ENCODE data around the gene DUSP3. TPM values are rescaled to one million over a fixed set of nuclear protein-coding genes. Genes with fewer than 3 reads are reported as not detected.

The DUSP3 gene
- total and polyA plus RNA-seq, 4 donors: 68.3 to 123 (median 111) TPM

DNA sequence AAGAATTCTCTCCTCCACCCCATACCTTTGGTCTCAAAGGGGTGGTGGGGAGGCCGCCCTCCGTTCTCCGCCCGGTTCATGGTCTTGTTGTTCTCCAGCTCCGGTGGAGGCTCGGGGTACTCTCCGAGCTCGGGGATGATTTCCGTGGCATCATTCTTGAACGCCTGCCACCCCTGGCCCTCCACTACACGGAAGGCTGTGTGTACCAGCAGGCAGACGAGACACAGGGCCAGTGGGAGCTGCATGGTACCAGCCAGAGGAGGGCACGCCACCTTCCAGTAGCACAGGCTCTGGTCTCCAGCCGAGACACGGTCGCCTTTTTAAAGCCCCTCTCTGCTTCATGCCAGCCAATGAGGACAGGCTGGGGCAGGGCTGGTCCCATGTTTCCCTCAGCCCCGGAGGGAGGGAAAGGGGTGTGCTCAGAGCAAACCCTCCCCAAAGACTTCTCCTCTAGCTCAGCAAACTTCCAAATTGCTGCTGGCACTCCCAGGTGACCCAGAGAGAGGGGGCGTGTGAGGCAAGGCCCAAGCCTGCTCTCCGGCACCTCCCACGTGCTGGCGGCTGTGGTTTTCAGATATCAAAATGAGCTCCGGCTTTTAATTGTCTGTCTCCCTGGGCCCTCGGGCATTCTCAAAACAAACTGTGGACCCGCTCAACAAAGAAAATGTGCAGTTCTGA is 20.1 kb downstream of the DUSP3 start, which contains the start of gene SOST:
TSS of gene SOST (minus strand) at position 295 of the 678 bp plus-strand sequence. CDS start at position 245, 50 bp downstream.
- Histone ChIP-seq H3K9me3 (ENCODE audit: control insufficient read depth, low read length) (no peaks in the 10 kb centered on the region), H3K27ac (ENCODE audit: low read depth in 1 of 2, low read length in 2 of 2) (peak within 1 kb of the TSS; percentile 9 to 42), H3K36me3 (ENCODE audit: control insufficient read depth in 1 of 2, insufficient read depth in 2 of 2, low read length in 1 of 2) (no peaks in the 10 kb centered on the region), H3K4me1 (ENCODE audit: control insufficient read depth in 1 of 2, insufficient read depth in 2 of 2, low read length in 2 of 2) (peaks cover 0 to 2% of the 10 kb centered on the region in 2 donors), H3K27me3 (ENCODE audit: control insufficient read depth in 1 of 2, insufficient read depth in 2 of 2, low read length in 1 of 2) (no peaks in the 10 kb centered on the region), H3K4me3 (ENCODE audit: low read length in 2 of 2) (no peak within 1 kb of the TSS)
- DNase-seq: peak in 1 of 2 donors; percentile 67
- 13 to 18% methylated on average over 24 of the region's 24 CpGs for WGBS, 2 donors
- intact Hi-C loops (cut with DNase I): loop anchor here in 1 of 2 donors (5.0 kb wide), 1 partner anchor 181 kb away; no protein-coding TSS in a partner anchor
- ATAC-seq (ENCODE audit: low FRiP score): no peak

DNA sequence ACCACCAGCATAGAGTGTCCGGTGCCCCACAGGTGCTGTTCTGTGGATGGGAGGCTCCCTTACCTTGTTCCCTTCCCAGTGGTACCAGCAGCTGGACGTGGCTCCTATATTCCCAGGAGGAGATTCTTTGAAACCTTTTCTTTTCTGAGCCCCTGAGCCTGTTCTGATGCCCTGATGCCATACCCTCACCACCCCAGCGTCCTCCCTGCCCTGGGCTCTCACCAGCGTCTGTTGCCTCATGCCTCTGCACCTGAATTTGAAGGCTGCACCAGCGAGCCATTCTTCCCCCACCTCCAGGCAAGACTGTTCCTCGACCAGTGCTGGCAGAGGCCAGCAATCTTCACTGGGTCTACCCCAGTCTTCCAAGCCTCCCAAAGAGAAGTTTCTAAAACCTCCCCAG is 20.7 kb downstream of the DUSP3 start:
- ATAC-seq (ENCODE audit: low FRiP score): no peak
- Histone ChIP-seq H3K9me3 (ENCODE audit: control insufficient read depth, low read length) (no peaks in the 10 kb centered on the region), H3K27ac (ENCODE audit: low read depth in 1 of 2, low read length in 2 of 2) (peak overlapping the region; percentile 9 to 28), H3K36me3 (ENCODE audit: control insufficient read depth in 1 of 2, insufficient read depth in 2 of 2, low read length in 1 of 2) (no peaks in the 10 kb centered on the region), H3K4me3 (ENCODE audit: low read length in 2 of 2) (no peak overlapping the region), H3K27me3 (ENCODE audit: control insufficient read depth in 1 of 2, insufficient read depth in 2 of 2, low read length in 1 of 2) (no peaks in the 10 kb centered on the region), H3K4me1 (ENCODE audit: control insufficient read depth in 1 of 2, insufficient read depth in 2 of 2, low read length in 2 of 2) (peaks cover 0 to 2% of the 10 kb centered on the region in 2 donors)
- intact Hi-C loops (cut with DNase I): loop anchor here in 1 of 2 donors (5.0 kb wide), 1 partner anchor 181 kb away; no protein-coding TSS in a partner anchor
- no peak for DNase-seq
- 19 to 32% methylated on average over 6 of the region's 6 CpGs for whole genome bisulfite sequencing, 2 donors

DNA sequence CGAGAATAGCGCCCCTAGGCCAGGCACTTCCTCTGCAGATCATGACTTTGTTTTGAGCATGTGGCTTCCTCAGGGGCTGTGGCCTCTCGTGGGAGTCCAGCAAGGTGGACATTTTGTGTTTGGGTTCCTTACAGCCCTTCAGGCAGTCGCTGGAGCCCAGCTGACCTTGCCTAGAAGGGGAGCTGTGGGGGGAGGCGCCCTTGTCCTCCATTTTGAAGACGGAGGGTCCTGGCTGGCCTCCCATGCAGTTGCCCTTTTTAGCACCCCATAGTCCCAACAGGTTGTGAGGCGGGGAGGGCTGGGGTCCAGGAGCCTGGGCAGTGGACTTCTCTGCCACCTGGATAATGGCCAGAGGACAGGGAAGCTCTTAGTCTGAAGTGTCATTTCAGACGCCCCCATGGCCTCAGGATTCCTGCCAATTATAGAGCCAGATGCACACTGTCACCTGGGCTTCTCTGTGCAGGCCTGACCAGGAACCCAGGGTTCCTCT is 21.6 kb downstream of the DUSP3 start:
- WGBS, 2 donors: 63 to 73% methylated on average over 8 of the region's 8 CpGs
- Histone ChIP-seq H3K9me3 (ENCODE audit: control insufficient read depth, low read length) (no peaks in the 10 kb centered on the region), H3K4me1 (ENCODE audit: control insufficient read depth in 1 of 2, insufficient read depth in 2 of 2, low read length in 2 of 2) (no peaks in the 10 kb centered on the region), H3K27ac (ENCODE audit: low read depth in 1 of 2, low read length in 2 of 2) (no peak overlapping the region), H3K4me3 (ENCODE audit: low read length in 2 of 2) (no peak overlapping the region), H3K36me3 (ENCODE audit: control insufficient read depth in 1 of 2, insufficient read depth in 2 of 2, low read length in 1 of 2) (no peaks in the 10 kb centered on the region), H3K27me3 (ENCODE audit: control insufficient read depth in 1 of 2, insufficient read depth in 2 of 2, low read length in 1 of 2) (no peaks in the 10 kb centered on the region)
- intact Hi-C loops (cut with DNase I): loop anchor here in 1 of 2 donors (5.0 kb wide), 1 partner anchor 180 kb away; no protein-coding TSS in a partner anchor
- no peak for DNase-seq
- ATAC-seq (ENCODE audit: low FRiP score): no peak

DNA sequence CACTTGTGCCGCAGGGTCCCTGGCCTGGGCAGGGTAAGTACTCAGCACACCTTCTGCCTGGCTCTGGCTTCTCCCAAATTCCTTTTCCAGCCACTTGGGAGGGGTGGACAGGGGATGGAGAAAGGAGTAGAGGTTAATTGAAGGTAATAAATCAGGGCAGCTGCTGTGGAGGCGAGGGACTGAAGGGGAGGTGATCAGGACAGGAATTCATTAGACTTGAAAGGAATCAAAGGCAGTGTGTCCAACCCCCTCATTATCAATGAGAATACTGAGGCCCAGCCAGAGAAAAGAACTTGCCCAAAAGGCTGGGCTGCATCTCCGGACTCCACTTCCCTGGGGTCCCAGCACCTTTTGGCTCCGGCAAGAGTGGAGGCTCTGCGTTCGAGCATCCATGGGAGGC is 22.6 kb downstream of the DUSP3 start:
- intact Hi-C loops (cut with DNase I): loop anchor here in 1 of 2 donors (5.0 kb wide), 1 partner anchor 179 kb away; no protein-coding TSS in a partner anchor
- ATAC-seq (ENCODE audit: low FRiP score): no peak
- Histone ChIP-seq H3K27ac (ENCODE audit: low read depth in 1 of 2, low read length in 2 of 2) (no peak overlapping the region), H3K4me3 (ENCODE audit: low read length in 2 of 2) (no peak overlapping the region), H3K27me3 (ENCODE audit: control insufficient read depth in 1 of 2, insufficient read depth in 2 of 2, low read length in 1 of 2) (no peaks in the 10 kb centered on the region), H3K4me1 (ENCODE audit: control insufficient read depth in 1 of 2, insufficient read depth in 2 of 2, low read length in 2 of 2) (no peaks in the 10 kb centered on the region), H3K9me3 (ENCODE audit: control insufficient read depth, low read length) (no peaks in the 10 kb centered on the region), H3K36me3 (ENCODE audit: control insufficient read depth in 1 of 2, insufficient read depth in 2 of 2, low read length in 1 of 2) (no peaks in the 10 kb centered on the region)
- no peak for DNase-seq
- WGBS, 2 donors: 86 to 87% methylated on average over 6 of the region's 6 CpGs

DNA sequence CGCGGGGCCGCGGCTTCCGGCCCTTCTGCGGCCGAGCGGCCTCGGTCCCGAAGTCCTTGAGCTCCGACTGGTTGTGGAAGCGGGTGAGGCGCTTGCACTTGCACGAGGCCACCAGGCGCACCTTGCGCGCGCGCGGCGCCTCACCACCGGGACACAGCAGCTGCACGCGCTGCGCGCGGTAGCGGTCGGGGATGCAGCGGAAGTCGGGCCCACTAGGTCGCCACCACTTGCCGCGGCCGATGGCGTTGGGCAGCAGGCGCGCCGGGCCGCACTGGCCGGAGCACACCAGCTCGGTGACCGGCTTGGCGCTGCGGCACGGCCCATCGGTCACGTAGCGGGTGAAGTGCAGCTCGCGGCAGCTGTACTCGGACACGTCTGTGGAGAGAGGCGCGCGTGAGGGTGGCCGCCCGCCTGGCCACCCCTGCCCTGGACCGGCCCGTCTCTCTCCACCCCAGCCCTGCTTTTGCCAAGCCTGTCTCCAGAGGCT is 23.3 kb downstream of the DUSP3 start:
- intact Hi-C loops (cut with DNase I): loop anchor here in 1 of 2 donors (5.0 kb wide), 1 partner anchor 178 kb away; no protein-coding TSS in a partner anchor

DNA sequence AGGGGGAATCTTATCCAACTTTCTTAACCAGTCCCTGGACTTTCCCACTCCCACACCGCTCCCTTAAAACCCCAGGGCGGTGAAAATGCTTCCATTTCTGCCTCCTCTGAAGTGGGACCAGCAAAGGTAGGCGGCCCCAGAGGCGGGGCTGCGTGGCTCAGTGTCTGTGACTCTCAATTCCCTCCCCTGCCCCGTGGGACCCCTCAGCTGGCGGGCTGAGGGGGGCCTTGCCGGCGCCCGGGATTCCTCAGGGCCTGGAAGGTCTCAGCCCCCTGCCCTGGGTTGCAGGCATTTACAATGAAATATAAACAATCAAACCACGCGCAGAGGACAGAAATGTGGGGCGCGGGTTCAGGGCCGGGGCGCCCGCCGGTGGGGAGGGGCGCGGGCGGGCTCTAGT is 23.8 kb downstream of the DUSP3 start:
- 46 to 52% methylated on average over 15 to 21 of the region's 21 CpGs for WGBS, 2 donors
- H3K27me3 ChIP-seq (ENCODE audit: control insufficient read depth in 1 of 2, insufficient read depth in 2 of 2, low read length in 1 of 2): no peaks in the 10 kb centered on the region
- intact Hi-C loops (cut with DNase I): loop anchor here in 1 of 2 donors (5.0 kb wide), 1 partner anchor 178 kb away; no protein-coding TSS in a partner anchor

More for the DNA sequence above, 23.3 kb downstream of the DUSP3 start:
- ATAC-seq (ENCODE audit: low FRiP score) (peak; percentile 15), DNase-seq (peak in 1 of 2 donors; percentile 82)
- Histone ChIP-seq H3K4me1 (ENCODE audit: control insufficient read depth in 1 of 2, insufficient read depth in 2 of 2, low read length in 2 of 2) (no peaks in the 10 kb centered on the region), H3K4me3 (ENCODE audit: low read length in 2 of 2) (no peak overlapping the region), H3K27ac (ENCODE audit: low read depth in 1 of 2, low read length in 2 of 2) (peak overlapping the region in 1 of 2 donors; percentile 4), H3K27me3 (ENCODE audit: control insufficient read depth in 1 of 2, insufficient read depth in 2 of 2, low read length in 1 of 2) (no peaks in the 10 kb centered on the region), H3K36me3 (ENCODE audit: control insufficient read depth in 1 of 2, insufficient read depth in 2 of 2, low read length in 1 of 2) (no peaks in the 10 kb centered on the region), H3K9me3 (ENCODE audit: control insufficient read depth, low read length) (no peaks in the 10 kb centered on the region)
- WGBS, 2 donors: 28 to 36% methylated on average over 56 to 60 of the region's 60 CpGs

DNA sequence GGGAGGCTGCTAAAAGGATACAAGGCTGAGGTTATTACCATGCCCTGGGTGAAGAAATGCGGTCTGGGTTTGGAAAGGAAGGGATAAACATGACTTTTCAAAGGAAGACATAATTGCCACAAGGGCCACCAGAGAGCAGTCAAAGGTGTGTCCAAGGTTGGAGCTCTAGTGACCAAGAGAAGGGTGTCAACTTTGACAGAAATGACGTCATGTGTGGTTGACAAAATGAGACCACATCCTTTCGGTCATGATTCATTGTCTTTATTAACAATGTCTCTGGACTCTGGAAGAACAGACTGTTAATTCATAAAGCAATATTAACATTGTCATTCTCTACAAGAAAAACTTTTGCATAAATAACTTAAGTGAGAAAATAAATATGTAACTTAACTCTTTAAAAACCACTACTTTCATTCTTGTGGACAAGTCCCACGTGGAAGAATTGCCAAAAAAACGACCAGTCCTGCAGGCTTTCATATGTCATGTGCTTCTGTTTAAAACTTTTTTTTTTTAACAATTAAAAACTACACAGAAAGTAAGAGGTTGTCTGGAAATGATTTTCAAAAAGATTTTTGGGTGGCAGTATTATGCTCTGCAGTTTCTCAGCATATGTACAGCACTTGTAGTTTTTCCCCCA is 25.2 kb downstream of the DUSP3 start:
- intact Hi-C loops (cut with DNase I): no loop called here
- Histone ChIP-seq H3K4me1 (ENCODE audit: control insufficient read depth in 1 of 2, insufficient read depth in 2 of 2, low read length in 2 of 2) (no peaks in the 10 kb centered on the region), H3K9me3 (ENCODE audit: control insufficient read depth, low read length) (no peaks in the 10 kb centered on the region), H3K4me3 (ENCODE audit: low read length in 2 of 2) (no peak overlapping the region), H3K27me3 (ENCODE audit: control insufficient read depth in 1 of 2, insufficient read depth in 2 of 2, low read length in 1 of 2) (no peaks in the 10 kb centered on the region), H3K36me3 (ENCODE audit: control insufficient read depth in 1 of 2, insufficient read depth in 2 of 2, low read length in 1 of 2) (no peaks in the 10 kb centered on the region), H3K27ac (ENCODE audit: low read depth in 1 of 2, low read length in 2 of 2) (no peak overlapping the region)
- ATAC-seq (ENCODE audit: low FRiP score) (no peak), DNase-seq (no peak)
- WGBS, 2 donors: 65 to 66% methylated on average over 5 of the region's 5 CpGs

More for the DNA sequence above, 23.8 kb downstream of the DUSP3 start:
- ATAC-seq (ENCODE audit: low FRiP score) (no peak), DNase-seq (no peak)
- no peaks in the 10 kb centered on the region for H3K4me1 ChIP-seq (ENCODE audit: control insufficient read depth in 1 of 2, insufficient read depth in 2 of 2, low read length in 2 of 2)
- H3K36me3 ChIP-seq (ENCODE audit: control insufficient read depth in 1 of 2, insufficient read depth in 2 of 2, low read length in 1 of 2): no peaks in the 10 kb centered on the region
- H3K27ac ChIP-seq (ENCODE audit: low read depth in 1 of 2, low read length in 2 of 2): no peak overlapping the region
- H3K4me3 ChIP-seq (ENCODE audit: low read length in 2 of 2): no peak overlapping the region
- no peaks in the 10 kb centered on the region for H3K9me3 ChIP-seq (ENCODE audit: control insufficient read depth, low read length)

DNA sequence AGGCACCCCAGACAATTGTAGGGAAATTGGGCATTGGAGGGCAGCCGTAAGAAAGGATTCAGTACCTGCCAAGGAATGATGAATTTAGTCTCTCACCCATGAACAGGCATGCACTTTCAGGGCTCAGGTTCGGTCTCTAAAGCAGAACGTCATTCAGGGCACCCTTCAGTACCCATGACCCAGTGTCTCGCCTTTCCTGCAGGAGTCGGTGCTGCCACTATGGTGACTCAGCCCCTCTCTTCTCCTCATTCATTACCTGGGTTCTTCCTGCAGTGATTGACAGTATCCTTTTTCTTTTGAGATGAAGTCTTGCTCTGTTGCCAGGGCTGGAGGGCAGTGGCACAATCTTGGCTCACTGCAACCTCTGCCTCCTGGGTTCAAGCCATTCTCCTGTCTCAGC is 28.6 kb downstream of the DUSP3 start:
- Histone ChIP-seq H3K36me3 (ENCODE audit: control insufficient read depth in 1 of 2, insufficient read depth in 2 of 2, low read length in 1 of 2) (no peaks in the 10 kb centered on the region), H3K27me3 (ENCODE audit: control insufficient read depth in 1 of 2, insufficient read depth in 2 of 2, low read length in 1 of 2) (no peaks in the 10 kb centered on the region), H3K27ac (ENCODE audit: low read depth in 1 of 2, low read length in 2 of 2) (no peak overlapping the region), H3K4me1 (ENCODE audit: control insufficient read depth in 1 of 2, insufficient read depth in 2 of 2, low read length in 2 of 2) (no peaks in the 10 kb centered on the region), H3K4me3 (ENCODE audit: low read length in 2 of 2) (no peak overlapping the region), H3K9me3 (ENCODE audit: control insufficient read depth, low read length) (no peaks in the 10 kb centered on the region)
- no peak for DNase-seq
- intact Hi-C loops (cut with DNase I): no loop called here
- ATAC-seq (ENCODE audit: low FRiP score): no peak
- 66 to 75% methylated on average over 5 of the region's 5 CpGs for WGBS, 2 donors
